ENCODE measurements around the gene NCOA7. TPM values are rescaled to one million over a fixed set of nuclear protein-coding genes. Genes with fewer than 3 reads are reported as not detected.
"Not testable (repeated sequence)": the region's sequence is repeated elsewhere in the genome, so short reads cannot be mapped to it uniquely, and the experiment has no call there.

Gene NCOA7
- total and polyA plus RNA-seq, 3 donors from 2014 or later, result 7.5 to 26.7 (median 18.9) TPM

- 87 to 89% methylated on average over 3 of the region's 3 CpGs for WGBS, 2 donors
- DNase-seq, result no peak
Measured at GRCh38 chr6:125930765-125931418, 140.1 kb downstream of the NCOA7 start.

DNA sequence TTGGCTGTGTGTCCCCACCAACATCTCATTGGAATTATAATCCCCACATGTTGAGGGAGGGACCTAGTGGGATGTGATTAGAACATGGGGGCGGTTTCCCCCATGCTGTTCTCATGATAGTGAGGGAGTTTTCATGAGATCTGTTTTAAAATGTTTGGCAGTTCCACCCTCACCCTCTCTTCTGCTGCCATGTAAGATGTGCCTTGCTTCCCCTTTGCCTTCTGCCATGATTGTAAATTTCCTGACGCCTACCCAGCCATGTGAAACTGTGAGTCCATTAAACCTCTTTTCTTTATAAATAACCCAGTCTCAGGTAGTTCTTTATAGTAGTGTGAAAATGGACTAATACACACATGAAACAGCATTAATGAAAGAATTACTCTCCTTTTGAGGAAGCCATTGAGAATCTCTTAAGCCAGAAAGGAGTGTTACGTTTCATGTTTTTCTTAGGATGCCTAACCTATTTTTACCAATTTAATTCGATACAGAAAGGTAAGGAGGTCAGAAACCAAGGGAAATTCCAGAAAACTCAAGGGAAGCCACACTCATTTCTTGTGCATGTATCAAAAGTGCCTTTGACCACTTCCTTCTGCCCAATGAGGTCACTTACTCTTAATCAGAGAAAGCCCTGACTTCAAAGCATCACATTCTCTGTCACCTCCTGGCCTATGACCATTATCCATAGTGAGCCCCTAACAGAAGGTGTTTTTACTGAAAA, 141.1 kb downstream of the NCOA7 start:
- Histone ChIP-seq H3K36me3 (ENCODE audit: low read depth, missing control alignments) (no peaks in the 10 kb centered on the region), H3K27me3 (no peaks in the 10 kb centered on the region), H3K9me3 (no peaks in the 10 kb centered on the region), H3K4me1 (no peaks in the 10 kb centered on the region), H3K4me3 (no peak overlapping the region), H3K27ac (no peak overlapping the region)
- 87 to 93% methylated on average over 4 of the region's 4 CpGs for WGBS, 2 donors
- no peak for DNase-seq
- intact Hi-C loops (cut with DNase I; ENCODE audit: low total_unique reads), result no loop called here
- TF ChIP-seq CTCF (IDR thresholded peaks at IDR 0.05) (no peak), POLR2A (IDR thresholded peaks at IDR 0.05) (no peak)

More at GRCh38 chr6:125930765-125931418, 140.1 kb downstream of the NCOA7 start:
- TF ChIP-seq CTCF (IDR thresholded peaks at IDR 0.05) (no peak), POLR2A (IDR thresholded peaks at IDR 0.05) (no peak)
- intact Hi-C loops (cut with DNase I; ENCODE audit: low total_unique reads), result no loop called here
- Histone ChIP-seq H3K4me3 (no peak overlapping the region), H3K9me3 (no peaks in the 10 kb centered on the region), H3K27me3 (no peaks in the 10 kb centered on the region), H3K4me1 (no peaks in the 10 kb centered on the region), H3K36me3 (ENCODE audit: low read depth, missing control alignments) (no peaks in the 10 kb centered on the region), H3K27ac (no peak overlapping the region)

DNA sequence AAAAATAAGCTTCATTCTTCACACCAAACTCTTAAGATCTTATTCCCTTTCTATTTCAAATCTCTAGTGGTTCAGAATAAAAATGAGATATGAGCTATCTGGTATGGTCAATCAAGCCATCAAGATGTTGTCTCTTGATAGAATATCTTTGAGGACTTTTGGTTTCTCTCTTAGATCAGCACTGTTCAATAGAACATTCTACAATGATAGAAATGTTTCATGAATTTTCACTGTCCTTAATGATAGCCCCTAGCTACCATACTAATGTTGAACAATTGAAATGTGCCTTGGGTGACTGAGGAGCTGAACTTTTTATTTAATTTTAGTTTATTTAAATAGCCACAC, 141.7 kb downstream of the NCOA7 start:
- Histone ChIP-seq H3K27ac (no peak overlapping the region), H3K36me3 (ENCODE audit: low read depth, missing control alignments) (no peaks in the 10 kb centered on the region), H3K4me1 (no peaks in the 10 kb centered on the region), H3K9me3 (no peaks in the 10 kb centered on the region), H3K27me3 (no peaks in the 10 kb centered on the region), H3K4me3 (no peak overlapping the region)
- intact Hi-C loops (cut with DNase I; ENCODE audit: low total_unique reads), result no loop called here
- DNase-seq, result no peak
- TF ChIP-seq POLR2A (IDR thresholded peaks at IDR 0.05), result no peak
- TF ChIP-seq CTCF (IDR thresholded peaks at IDR 0.05), result no peak

- H3K4me3 ChIP-seq; H3K27me3 ChIP-seq; H3K36me3 ChIP-seq (ENCODE audit: low read depth, missing control alignments); intact Hi-C loops (cut with DNase I; ENCODE audit: low total_unique reads); H3K4me1 ChIP-seq; H3K27ac ChIP-seq; H3K9me3 ChIP-seq; DNase-seq: not testable (repeated sequence)
- WGBS, 2 donors, result 96% methylated on average over 5 of the region's 5 CpGs
Measured at GRCh38 chr6:125935520-125935919, 144.8 kb downstream of the NCOA7 start.

- Histone ChIP-seq H3K27ac (no peak overlapping the region), H3K36me3 (ENCODE audit: low read depth, missing control alignments) (no peaks in the 10 kb centered on the region), H3K9me3 (no peaks in the 10 kb centered on the region), H3K4me3 (no peak overlapping the region), H3K27me3 (no peaks in the 10 kb centered on the region), H3K4me1 (no peaks in the 10 kb centered on the region)
- no peak for DNase-seq
- intact Hi-C loops (cut with DNase I; ENCODE audit: low total_unique reads), result no loop called here
- WGBS, 2 donors, result 69 to 74% methylated on average over 1 of the region's 1 CpG
- TF ChIP-seq CTCF (IDR thresholded peaks at IDR 0.05), result no peak
- no peak for TF ChIP-seq POLR2A (IDR thresholded peaks at IDR 0.05)
Measured at GRCh38 chr6:125939026-125939425, 148.3 kb downstream of the NCOA7 start.

Data from testis (tissue), 3 donors.